NCI-H1105 treated with DMSO at 0.1 percent for 48 hours (cell line): Measurements from ENCODE around the gene RALY.

ENCODE experiments used
- DNase-seq: peaks from one replicate; lab custom pipeline; 2025; lab: John Stamatoyannopoulos, UW

The RALY gene

GRCh38 chr20:33986560-33987216 lies 7.0 kb upstream of the RALY start:
- DNase-seq: no peak

DNA sequence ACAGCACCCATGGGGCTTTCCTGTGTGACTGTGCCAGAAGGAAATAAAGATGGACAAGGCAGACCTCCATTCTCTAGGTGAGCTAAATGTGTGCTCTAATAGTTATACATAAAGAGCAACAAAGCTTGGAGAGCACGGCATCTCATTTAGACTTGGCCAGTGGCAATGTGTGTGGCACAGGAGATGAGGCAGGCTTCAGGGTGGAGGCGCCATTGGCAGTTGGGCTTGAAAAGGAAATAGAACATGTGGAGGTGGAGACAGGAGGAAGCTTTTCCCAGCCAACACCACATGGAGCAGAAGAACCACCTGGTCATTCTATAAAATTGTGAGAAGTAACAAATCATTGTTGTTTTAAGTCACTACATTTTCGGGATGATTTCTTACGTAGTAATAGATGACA lies 3.6 kb upstream of the RALY start:
- no peak for DNase-seq

DNA sequence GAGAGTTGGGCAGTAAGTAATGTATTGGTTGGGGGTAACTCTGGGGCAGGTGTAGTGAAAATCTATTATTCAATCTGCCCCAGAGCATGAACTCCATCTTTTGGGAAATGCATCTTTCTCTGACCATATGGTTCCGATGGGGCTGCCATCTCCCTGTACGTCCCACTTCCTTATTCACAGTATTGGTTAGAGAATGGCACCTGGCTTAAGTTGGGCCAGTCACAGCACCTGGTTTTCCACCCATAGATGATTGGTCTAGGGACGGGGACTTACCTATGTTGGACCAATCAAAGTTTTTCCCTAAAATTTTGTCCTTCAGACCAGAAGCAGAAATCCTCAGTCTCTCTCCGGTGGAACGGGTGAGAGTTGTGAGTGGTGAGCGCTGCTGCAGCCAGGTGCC lies 2.2 kb upstream of the RALY start:
- DNase-seq: no peak

DNA sequence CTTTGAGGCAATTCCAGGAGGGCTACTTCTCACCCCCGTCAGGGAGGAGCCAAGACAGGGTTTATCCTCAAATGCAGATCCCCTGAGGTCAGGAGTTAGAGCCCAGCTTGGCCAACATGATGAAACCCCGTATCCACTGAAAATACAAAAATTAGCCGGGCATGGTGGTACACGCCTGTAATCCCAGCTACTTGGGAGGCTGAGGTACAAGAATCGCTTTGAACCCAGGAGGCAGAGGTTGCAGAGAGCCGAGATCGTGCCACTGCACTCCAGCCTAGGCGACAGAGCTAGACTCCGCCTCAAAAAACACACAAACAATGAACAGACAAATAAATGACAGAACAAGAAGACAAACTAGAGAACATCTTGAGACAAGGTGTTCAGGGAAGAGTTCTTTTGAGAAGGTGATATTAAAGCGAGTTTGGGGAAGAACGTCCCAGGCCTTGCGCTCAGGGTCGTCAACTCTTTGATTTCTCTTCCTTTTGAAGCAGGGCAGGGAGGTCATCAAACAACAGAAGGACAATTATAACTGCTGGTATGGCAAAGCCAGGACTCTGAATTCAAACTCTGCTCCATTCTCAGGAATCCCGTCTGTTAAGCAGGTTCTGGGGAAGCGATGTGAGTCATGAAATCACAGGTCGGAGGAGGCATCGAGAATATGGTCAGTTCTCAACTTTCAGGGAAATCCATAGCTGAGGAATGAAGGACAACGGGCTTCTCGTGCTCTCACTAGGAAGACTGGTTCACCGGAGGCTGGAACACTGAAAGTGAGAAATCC lies 1.4 kb upstream of the RALY start:
- DNase-seq: no peak

DNA sequence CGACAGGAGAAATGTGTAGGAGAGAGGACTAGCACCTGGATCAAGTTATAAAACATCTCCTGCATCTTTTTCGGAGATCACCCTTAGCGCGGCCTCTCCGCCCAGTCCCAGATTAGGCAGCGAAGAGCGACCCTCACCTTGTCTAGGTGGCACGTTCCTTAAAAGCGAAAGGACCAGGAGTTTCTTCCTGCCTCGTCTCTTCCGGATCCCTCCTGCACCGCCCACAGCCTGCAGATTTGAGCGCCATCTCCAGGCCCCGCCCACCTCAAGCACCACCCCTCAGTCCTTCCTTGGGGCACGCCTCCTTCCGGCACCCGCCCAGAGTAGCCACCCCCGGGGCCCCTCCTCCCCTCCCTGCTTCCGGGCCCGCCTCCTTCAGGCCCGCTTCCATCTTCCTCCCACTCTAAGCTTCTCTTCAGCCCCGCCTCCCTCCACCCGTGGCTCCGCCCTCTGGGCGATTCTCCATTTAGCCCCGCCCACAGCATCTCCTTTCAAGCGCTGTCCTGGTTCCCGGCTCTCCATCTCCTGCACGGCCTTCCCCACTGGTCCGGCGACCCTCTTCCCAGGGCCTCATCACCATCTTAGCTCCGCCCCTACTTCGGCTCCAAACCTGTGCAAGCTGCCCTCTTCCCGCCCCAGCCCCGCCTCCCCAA lies 662 bp upstream of the RALY start:
- peak; percentile 100 for DNase-seq

DNA sequence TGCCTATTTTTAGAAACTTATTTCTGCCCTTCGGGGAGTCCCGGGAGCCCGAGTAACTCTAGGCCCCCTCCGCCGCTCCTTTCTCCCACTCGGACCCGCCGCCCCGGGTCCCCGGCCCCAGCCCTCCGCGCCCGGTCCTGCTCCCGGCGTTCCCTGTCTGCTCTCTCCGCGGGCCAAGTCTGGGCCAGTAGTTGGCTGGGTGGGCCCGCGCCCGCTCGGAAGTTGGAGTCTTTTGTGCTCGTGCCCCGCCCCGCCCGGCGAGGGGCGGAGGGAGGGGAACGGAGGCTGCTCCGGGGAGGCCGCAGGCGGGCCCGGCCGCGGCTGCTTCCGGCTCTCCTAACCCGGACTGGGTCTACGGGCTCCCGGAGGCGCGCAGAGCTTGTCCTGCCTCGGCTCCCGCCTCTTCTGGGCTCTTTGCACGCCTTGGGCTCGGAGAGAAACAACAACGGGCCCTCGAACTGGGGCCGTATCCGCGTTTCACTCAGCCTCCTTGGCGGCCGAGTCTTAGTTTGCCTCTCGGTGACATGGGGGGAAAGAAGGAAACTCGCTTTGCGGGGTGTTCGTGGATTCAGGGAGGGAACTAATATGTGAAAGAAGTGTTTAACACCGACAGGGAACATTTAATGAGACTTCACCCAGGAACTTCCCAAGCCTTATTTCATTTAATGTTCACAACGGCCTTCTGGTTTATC lies 657 bp downstream of the RALY start:
- DNase-seq: peak; percentile 69

GRCh38 chr20:33995053-33995831 lies 1.5 kb downstream of the RALY start:
- DNase-seq: no peak

DNA sequence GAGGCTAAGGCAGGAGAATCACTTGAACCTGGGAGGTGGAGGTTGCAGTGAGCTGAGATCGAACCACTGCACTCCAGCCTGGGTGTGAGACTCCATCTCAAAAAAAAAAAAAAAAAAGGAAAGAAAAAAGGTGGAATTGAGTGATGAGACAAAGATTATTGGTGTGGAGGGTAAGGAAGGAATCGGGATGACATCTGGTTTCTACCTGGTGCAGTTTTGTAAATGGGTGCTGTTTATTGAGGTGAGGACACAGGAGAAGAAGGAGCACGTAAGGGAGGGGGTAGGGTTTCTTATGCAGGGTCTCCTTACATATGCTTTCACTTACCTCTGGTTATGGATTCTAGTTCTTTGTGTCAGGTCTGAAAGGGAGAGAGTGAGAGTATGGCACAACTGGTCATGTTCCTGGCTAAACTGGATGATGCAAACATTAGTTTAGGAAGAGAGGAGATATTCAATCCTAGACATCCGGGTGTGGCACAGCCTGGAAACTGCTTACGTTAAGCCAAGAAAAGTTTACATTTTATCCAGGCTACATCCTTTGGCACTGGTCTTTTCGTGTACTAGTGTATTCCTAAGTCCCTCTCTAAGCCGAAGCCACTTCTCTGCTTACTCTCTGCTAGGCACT lies 5.4 kb downstream of the RALY start:
- DNase-seq: no peak

DNA sequence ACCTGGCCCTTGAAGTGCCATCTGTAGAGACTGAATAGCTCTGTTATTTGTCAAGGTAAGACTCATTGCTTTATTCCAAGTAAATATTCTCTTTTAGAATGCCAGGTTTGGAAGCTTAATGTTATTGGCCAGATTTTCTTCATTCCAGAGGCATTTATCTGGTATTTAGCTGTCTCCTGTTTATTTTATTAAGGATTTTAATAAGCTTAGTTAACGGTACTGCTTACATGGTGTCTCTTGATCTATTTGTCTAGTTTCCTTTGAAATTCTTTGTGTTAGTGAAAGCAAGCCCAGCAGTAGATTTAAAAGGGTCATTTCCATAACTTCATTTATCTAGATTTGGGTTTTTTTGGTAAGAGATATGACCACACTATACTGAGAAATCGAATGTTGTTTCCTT lies 7.7 kb downstream of the RALY start:
- no peak for DNase-seq

- DNase-seq: no peak
These were observed 10.5 kb downstream of the RALY start for GRCh38 chr20:34004227-34004626.

DNA sequence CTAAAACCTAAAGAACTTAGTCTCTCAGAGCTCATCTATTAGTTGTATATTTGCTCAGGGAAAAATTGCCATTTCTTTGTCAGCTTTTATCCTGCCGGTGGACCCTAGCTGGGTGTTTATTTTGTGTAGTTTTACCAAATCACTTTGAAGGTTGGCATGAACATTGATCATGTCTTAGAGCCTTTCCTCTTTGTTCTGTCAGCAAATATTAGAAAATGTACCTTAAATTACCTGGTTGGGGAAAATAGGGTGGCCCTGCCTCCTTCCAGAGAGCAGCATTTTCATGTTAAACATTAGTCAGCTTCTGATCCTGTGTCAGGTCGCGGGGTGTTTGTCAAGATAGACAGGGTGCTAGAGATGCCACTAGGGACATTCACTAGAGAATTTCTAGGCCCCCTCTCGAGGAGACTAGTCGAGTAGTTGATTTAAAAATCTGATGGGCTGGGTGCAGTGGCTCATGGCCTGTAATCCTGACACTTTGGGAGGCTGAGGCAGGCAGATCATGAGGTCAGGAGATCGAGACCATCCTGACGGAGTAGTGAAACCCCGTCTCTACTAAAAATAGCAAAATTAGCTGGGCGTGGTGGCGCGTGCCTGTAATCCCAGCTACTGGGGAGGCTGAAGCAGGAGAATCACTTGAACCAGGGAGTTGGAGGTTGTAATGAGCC lies 11.2 kb downstream of the RALY start:
- no peak for DNase-seq

DNA sequence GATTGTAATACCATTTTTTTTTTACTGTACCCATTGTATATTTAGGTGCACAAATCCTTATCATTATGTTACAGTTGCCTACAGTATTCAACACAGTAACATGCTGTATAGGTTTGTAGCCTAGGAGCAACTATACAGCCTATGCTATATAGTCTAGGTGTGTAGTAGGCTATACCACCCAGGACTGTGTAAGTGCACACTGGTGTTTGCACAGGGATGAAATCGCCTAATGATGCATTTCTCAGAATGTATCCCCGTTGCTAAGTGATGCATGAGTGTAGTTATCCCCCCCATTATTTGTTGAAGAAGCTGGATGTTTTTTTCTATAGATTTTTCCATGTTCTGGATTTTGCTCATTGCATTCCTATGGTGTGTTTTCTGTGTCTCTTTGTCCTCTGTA lies 12.9 kb downstream of the RALY start:
- no peak for DNase-seq

- no peak for DNase-seq
These were observed 14.8 kb downstream of the RALY start for GRCh38 chr20:34008477-34008876.

DNA sequence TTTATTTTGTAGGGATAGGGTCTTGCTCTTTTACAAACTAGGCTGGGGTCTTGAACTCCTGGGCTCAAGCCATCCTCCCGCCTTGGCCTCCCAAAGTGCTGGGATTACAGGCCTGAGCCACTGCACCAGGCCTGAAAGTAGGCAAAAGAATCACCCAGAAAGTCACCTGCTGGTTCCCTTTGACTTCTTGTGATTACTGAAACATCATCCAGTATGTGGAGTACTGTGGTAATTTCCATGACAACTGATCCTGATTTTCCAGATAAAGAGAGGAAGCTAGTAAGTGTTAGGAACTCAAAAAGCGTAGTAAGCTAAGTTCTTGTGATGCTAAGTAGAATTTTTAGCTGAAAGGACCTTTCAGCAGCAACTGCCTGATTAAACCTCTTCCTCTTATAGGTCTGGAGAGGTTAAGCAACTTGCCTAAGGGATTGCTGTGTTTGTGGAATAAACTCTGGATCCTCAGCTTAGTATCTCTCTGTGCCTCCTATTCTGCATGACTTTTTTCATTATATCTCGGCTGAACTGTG lies 16.8 kb downstream of the RALY start:
- no peak for DNase-seq

DNA sequence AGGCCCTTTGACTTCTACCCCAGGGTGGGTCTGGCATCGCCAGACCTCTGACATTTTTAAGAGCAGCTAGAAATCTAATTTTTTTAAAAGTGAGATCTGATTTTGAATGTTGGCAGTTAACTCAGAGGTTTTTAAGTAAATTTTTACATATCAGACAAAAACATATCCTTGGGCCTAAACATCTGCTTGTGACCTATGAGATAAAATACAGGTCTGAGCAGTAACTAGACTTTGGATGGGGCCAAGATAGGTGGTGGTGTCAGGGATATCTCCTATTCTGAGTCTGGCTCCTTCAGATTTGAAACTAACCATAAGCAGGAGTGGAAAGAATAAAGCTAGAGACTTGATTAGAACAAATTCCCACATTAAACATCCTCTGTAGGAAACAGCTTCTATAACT lies 17.6 kb downstream of the RALY start:
- DNase-seq: no peak

DNA sequence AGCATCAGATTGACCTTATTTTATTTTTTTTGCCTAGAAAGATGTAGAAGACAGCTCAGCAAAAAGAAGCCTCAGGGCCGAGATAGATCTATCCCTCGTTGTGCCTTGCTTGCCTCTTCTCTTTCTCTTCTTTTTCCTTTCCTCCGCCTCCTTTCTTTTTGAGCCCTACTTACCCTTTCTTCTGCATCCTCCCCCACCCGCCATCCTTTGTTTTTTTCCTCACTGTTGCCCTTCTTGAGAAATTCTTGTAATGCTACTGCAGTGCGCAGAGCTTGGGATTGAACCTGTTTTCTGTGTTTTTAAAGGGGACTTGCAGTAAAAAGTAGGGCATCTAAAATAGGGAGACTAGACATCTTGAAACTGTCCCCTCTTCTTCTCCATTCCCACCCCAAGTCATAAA lies 18.6 kb downstream of the RALY start:
- no peak for DNase-seq

DNA sequence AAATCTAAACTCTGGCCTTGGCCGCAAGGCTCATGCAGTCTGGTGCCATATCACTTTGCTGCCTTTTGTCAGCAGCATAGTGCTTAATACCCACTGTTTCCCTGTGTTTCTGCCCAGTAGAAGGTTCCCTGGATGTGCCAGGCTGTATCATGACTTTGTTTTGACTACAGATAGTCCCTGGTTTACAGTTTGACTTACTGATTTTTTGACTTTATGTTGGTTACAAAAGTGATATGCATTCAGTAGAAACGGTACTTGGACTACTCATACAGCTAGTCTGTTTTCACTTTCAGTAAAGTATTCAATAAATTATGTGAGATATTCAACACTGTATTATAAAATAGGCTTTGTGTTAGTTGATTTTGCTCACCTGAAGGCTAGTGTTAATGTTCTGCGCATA lies 19.0 kb downstream of the RALY start:
- no peak for DNase-seq

- no peak for DNase-seq
These were observed 19.8 kb downstream of the RALY start for GRCh38 chr20:34013554-34013953.

- no peak for DNase-seq
These were observed 21.2 kb downstream of the RALY start for GRCh38 chr20:34014878-34015277.
